ENCODE measurements around the gene SETBP1.

Gene SETBP1

DNA sequence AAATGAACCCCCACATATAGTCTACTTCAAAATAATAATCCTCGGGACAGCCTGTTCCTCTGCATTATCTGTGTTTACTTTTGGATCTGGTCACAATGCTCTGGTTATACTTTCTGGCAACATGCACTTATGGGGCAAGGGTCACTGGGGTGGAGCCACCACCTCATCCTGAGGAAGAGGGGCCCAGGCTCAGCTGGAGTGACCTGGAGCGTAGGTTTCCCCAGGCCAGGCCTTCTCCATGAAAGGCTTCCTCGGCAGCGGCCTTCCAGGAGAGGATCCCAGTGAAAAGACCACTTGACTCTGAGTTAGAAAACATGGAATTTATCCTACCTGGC, 237.4 kb downstream of the SETBP1 start (continued):
- no peak for TF ChIP-seq ZNF70 (CRISPR knock-in tag; IDR thresholded peaks at IDR 0.05)

DNA sequence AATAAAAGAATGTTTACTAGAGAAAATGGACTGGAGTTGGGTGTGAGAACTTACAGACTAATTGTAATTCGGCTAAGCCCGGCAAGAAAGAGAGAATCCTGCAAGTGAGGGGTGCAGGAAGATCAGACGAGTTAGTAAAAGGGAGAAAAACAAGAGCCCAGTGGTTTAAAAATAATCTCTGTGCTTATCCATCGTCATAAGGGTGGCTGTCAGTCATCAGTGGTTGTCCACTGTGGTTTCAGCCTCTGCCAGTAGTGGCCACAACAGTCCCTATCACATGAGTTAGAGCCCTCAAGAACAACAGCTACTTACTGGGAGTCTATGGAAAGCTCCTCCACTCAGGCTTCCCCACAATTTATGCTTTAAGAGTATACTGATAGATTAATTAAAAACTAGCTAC, 239.8 kb downstream of the SETBP1 start:
- TF ChIP-seq, protein P1, sequence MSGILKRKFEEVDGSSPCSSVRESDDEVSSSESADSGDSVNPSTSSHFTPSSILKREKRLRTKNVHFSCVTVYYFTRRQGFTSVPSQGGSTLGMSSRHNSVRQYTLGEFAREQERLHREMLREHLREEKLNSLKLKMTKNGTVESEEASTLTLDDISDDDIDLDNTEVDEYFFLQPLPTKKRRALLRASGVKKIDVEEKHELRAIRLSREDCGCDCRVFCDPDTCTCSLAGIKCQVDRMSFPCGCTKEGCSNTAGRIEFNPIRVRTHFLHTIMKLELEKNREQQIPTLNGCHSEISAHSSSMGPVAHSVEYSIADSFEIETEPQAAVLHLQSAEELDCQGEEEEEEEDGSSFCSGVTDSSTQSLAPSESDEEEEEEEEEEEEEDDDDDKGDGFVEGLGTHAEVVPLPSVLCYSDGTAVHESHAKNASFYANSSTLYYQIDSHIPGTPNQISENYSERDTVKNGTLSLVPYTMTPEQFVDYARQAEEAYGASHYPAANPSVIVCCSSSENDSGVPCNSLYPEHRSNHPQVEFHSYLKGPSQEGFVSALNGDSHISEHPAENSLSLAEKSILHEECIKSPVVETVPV (CRISPR knock-in tag; IDR thresholded peaks at IDR 0.05): no peak
- TF ChIP-seq ZC3H10 (CRISPR knock-in tag; IDR thresholded peaks at IDR 0.05) (no peak), TCF4 (CRISPR knock-in tag; IDR thresholded peaks at IDR 0.05; ENCODE audit: borderline replicate concordance) (no peak), BACH2 (CRISPR knock-in tag; IDR thresholded peaks at IDR 0.05; ENCODE audit: borderline replicate concordance) (no peak), ARNTL (CRISPR knock-in tag; IDR thresholded peaks at IDR 0.05; ENCODE audit: borderline replicate concordance, low read depth) (no peak)
- no peak for ATAC-seq

DNA sequence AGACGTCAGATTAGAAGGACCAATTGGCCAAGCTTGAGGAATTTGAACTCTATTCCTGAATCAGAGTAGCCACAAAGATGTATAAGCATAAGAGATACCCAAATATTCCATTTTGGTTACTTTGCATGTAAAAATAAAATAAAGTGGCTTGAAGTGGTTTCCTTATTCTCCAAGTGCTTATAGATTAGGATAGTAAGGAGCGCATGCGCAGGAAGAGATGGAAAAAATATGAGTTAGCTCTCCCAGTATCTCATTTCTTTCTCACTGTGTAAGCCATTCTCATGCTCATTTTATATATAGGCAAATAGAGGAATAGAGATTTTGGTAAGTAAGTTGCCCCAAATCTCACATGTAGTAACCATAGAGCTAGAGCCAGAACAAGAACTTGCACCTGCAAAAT, 241.3 kb downstream of the SETBP1 start:
- TF ChIP-seq ESRRG (CRISPR knock-in tag; IDR thresholded peaks at IDR 0.05) (no peak), TCF4 (CRISPR knock-in tag; IDR thresholded peaks at IDR 0.05; ENCODE audit: borderline replicate concordance) (no peak)
- TF ChIP-seq, protein P1 (CRISPR knock-in tag; IDR thresholded peaks at IDR 0.05): no peak
- ATAC-seq: no peak

DNA sequence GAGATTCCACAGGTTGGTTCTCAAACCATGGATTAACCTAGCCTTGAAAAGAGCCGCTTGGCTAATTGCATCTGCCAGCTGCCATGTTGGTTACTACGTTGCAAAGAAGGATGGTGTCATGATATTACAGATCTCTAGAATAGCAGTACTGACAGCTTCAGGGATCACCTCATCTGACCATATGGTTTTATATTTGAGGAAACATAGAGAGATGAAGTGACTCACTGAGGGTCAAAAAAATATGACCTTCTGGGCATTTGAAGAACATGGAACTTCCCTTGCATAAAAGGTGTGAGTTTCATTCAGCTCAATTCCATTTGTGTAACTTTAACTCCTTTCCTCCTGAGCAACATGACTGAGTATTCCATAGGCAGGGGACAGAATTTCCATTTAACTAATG, 242.3 kb downstream of the SETBP1 start:
- no peak for ATAC-seq

DNA sequence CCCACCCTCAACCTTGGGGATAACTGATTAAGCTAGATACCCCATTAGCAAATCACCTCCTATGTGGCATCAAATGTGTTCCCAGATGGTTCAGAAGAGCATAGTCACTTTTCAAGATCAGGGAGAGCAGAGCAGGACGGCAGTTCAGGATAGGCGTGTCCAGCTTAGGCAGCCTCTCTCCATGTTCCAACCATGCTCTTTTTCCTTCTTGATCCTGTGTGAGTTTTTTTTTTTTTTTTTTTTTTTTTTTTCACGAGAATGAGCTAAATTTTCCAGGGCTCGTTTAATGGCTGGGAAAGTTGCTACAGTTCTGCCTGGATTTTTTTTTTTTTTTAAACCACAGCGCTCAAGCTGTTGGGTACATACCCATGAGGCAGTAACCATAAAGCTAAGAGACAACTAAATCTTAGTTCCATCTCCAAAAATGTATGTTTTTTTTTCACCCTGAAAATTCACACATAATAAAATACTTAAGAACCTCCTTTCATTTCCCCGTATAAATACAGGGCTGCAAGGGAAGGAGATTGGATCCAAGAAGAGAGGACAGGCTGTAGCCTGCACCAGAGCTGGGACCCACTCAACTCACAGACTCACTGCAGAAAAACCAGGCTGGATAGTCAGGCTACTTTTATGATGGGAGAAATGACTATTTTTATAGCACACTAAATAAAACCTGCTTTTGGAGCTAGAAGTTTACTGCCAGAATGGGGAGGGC, 244.3 kb downstream of the SETBP1 start:
- no peak for ATAC-seq
- TF ChIP-seq SNAI2 (CRISPR knock-in tag; IDR thresholded peaks at IDR 0.05) (no peak), RARB (CRISPR knock-in tag; IDR thresholded peaks at IDR 0.05) (no peak), GLIS3 (CRISPR knock-in tag; IDR thresholded peaks at IDR 0.05) (no peak), ESRRG (CRISPR knock-in tag; IDR thresholded peaks at IDR 0.05) (no peak), ZFP3 (CRISPR knock-in tag; IDR thresholded peaks at IDR 0.05) (no peak), PPARA (CRISPR knock-in tag; IDR thresholded peaks at IDR 0.05; ENCODE audit: borderline replicate concordance) (no peak)
- TF ChIP-seq, protein P2, sequence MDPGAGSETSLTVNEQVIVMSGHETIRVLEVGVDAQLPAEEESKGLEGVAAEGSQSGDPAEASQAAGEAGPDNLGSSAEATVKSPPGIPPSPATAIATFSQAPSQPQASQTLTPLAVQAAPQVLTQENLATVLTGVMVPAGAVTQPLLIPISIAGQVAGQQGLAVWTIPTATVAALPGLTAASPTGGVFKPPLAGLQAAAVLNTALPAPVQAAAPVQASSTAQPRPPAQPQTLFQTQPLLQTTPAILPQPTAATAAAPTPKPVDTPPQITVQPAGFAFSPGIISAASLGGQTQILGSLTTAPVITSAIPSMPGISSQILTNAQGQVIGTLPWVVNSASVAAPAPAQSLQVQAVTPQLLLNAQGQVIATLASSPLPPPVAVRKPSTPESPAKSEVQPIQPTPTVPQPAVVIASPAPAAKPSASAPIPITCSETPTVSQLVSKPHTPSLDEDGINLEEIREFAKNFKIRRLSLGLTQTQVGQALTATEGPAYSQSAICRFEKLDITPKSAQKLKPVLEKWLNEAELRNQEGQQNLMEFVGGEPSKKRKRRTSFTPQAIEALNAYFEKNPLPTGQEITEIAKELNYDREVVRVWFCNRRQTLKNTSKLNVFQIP (CRISPR knock-in tag; IDR thresholded peaks at IDR 0.05; ENCODE audit: borderline replicate concordance, low read depth): no peak
- TF ChIP-seq, protein P3, sequence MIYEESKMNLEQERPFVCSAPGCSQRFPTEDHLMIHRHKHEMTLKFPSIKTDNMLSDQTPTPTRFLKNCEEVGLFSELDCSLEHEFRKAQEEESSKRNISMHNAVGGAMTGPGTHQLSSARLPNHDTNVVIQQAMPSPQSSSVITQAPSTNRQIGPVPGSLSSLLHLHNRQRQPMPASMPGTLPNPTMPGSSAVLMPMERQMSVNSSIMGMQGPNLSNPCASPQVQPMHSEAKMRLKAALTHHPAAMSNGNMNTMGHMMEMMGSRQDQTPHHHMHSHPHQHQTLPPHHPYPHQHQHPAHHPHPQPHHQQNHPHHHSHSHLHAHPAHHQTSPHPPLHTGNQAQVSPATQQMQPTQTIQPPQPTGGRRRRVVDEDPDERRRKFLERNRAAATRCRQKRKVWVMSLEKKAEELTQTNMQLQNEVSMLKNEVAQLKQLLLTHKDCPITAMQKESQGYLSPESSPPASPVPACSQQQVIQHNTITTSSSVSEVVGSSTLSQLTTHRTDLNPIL (CRISPR knock-in tag; IDR thresholded peaks at IDR 0.05; ENCODE audit: low read depth): no peak
- TF ChIP-seq, protein P4, sequence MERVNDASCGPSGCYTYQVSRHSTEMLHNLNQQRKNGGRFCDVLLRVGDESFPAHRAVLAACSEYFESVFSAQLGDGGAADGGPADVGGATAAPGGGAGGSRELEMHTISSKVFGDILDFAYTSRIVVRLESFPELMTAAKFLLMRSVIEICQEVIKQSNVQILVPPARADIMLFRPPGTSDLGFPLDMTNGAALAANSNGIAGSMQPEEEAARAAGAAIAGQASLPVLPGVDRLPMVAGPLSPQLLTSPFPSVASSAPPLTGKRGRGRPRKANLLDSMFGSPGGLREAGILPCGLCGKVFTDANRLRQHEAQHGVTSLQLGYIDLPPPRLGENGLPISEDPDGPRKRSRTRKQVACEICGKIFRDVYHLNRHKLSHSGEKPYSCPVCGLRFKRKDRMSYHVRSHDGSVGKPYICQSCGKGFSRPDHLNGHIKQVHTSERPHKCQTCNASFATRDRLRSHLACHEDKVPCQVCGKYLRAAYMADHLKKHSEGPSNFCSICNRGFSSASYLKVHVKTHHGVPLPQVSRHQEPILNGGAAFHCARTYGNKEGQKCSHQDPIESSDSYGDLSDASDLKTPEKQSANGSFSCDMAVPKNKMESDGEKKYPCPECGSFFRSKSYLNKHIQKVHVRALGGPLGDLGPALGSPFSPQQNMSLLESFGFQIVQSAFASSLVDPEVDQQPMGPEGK (CRISPR knock-in tag; IDR thresholded peaks at IDR 0.05; ENCODE audit: borderline replicate concordance): no peak

More for the DNA sequence above, 242.3 kb downstream of the SETBP1 start:
- TF ChIP-seq TOX (CRISPR knock-in tag; IDR thresholded peaks at IDR 0.05; ENCODE audit: borderline replicate concordance) (no peak), ZNF70 (CRISPR knock-in tag; IDR thresholded peaks at IDR 0.05) (no peak), CSDC2 (CRISPR knock-in tag; IDR thresholded peaks at IDR 0.05) (no peak), ZNF8 (CRISPR knock-in tag; IDR thresholded peaks at IDR 0.05) (no peak), OSR1 (CRISPR knock-in tag; IDR thresholded peaks at IDR 0.05) (no peak)
- TF ChIP-seq, protein P4 (CRISPR knock-in tag; IDR thresholded peaks at IDR 0.05; ENCODE audit: borderline replicate concordance): no peak
- TF ChIP-seq, protein P2 (CRISPR knock-in tag; IDR thresholded peaks at IDR 0.05; ENCODE audit: borderline replicate concordance, low read depth): no peak
- TF ChIP-seq, protein P1 (CRISPR knock-in tag; IDR thresholded peaks at IDR 0.05): no peak

Measured in SK-N-SH treated with all-trans-retinoic acid at 6 μM for 48 hours (cell line).